IMR-90 (cell line): ENCODE data around the gene RAB27B. TPM values are rescaled to one million over a fixed set of nuclear protein-coding genes. Genes with fewer than 3 reads are reported as not detected.

Experiments
- ATAC-seq: fragments of 200-7000 bp; cut with Tn5 transposase; 2 replicates; pipeline ENCODE4 v1.9.1; 2020; ENCODE audit warnings: low read depth, mild to moderate bottlenecking, moderate library complexity
- BruUV-seq: library from RNA; stranded (reverse); fragments of 400-500 nt; replicated peaks from 2 replicates; lab custom pipeline; 2021; lab: Mats Ljungman, UMichigan
- CTCF ChIA-PET: fragments of 300-600 bp; formaldehyde crosslinking; extraction: SDS; loops from one replicate; lab custom pipeline; 2021; ENCODE audit warnings: antibody characterized with exemption; lab: Yijun Ruan, JAX
- POLR2A ChIA-PET: fragments of 300-600 bp; sonication (Branson Sonifier 250); formaldehyde crosslinking; loops from one replicate; lab custom pipeline; 2022; ENCODE audit warnings: antibody characterized with exemption; ENCODE audit not compliant: unreplicated experiment; lab: Charles Lee
- DNase-seq: peaks from one replicate; pipeline ENCODE4 v3.0.0; 2013
- H2AFZ ChIP-seq: replicated peaks from 2 replicates; pipeline ENCODE3; 2013; ENCODE audit warnings: low read length, mild to moderate bottlenecking; ENCODE audit not compliant: poor library complexity
- H2AK5ac ChIP-seq: 2 replicates; pipeline ENCODE4 v1.6.1; 2013; ENCODE audit warnings: low read depth, low read length, inconsistent platforms
- H2AK9ac ChIP-seq: replicated peaks from 2 replicates; pipeline ENCODE3; 2013; ENCODE audit warnings: mild to moderate bottlenecking, low read depth, low read length, moderate library complexity; ENCODE audit not compliant: poor library complexity
- H2BK120ac ChIP-seq: 2 replicates; pipeline ENCODE4 v1.6.1; 2013; ENCODE audit warnings: low read depth, low read length, inconsistent platforms
- H2BK15ac ChIP-seq: 3 replicates; pipeline ENCODE4 v1.6.1; 2013; ENCODE audit warnings: low read depth, low read length, inconsistent platforms
- H2BK20ac ChIP-seq: 2 replicates; pipeline ENCODE4 v1.6.1; 2013; ENCODE audit warnings: low read depth, mild to moderate bottlenecking, inconsistent platforms, low read length, moderate library complexity
- H2BK5ac ChIP-seq: 2 replicates; pipeline ENCODE4 v1.6.1; 2013; ENCODE audit warnings: mild to moderate bottlenecking, low read depth, low read length, inconsistent platforms; ENCODE audit not compliant: poor library complexity, severe bottlenecking
- H3K14ac ChIP-seq: replicated peaks from 2 replicates; pipeline ENCODE4 v1.6.1; 2013; ENCODE audit warnings: low read depth, low read length, inconsistent platforms
- H3K18ac ChIP-seq: 2 replicates; pipeline ENCODE4 v1.6.1; 2013; ENCODE audit warnings: low read depth, low read length, control low read depth
- H3K23ac ChIP-seq: 2 replicates; pipeline ENCODE4 v1.6.1; 2013; ENCODE audit warnings: low read depth, low read length, inconsistent platforms
- H3K27ac ChIP-seq: 2 replicates; pipeline ENCODE4 v1.5.1; 2013; ENCODE audit warnings: mild to moderate bottlenecking, control low read depth, low read length; ENCODE audit not compliant: insufficient read depth
- H3K27me3 ChIP-seq: 2 replicates; pipeline ENCODE4 v1.6.1; 2013; ENCODE audit warnings: low read length; ENCODE audit not compliant: control insufficient read depth, insufficient read depth
- H3K36me3 ChIP-seq: 2 replicates; pipeline ENCODE4 v1.6.1; 2013; ENCODE audit warnings: low read length, mixed read lengths; ENCODE audit not compliant: control insufficient read depth, insufficient read depth
- H3K4ac ChIP-seq: 2 replicates; pipeline ENCODE4 v1.6.1; 2013; ENCODE audit warnings: low read depth, low read length, inconsistent platforms
- H3K4me1 ChIP-seq: 2 replicates; pipeline ENCODE4 v1.6.1; 2013; ENCODE audit warnings: low read length, mixed read lengths; ENCODE audit not compliant: control insufficient read depth, insufficient read depth
- H3K4me2 ChIP-seq: 2 replicates; pipeline ENCODE4 v1.6.1; 2013; ENCODE audit warnings: low read depth, mild to moderate bottlenecking, control low read depth, low read length, moderate library complexity
- H3K4me3 ChIP-seq: 2 replicates; pipeline ENCODE4 v1.5.1; 2013; ENCODE audit warnings: low read depth, mild to moderate bottlenecking, control low read depth, low read length, moderate library complexity; ENCODE audit not compliant: insufficient read depth
- H3K56ac ChIP-seq: 2 replicates; pipeline ENCODE4 v1.6.1; 2013; ENCODE audit warnings: low read length, inconsistent platforms; ENCODE audit not compliant: insufficient read depth; ENCODE audit errors: extremely low read depth
- H3K79me1 ChIP-seq, 2 experiments: 2 replicates each; pipeline ENCODE4 v1.6.1; 2013; ENCODE audit warnings: low read length in 2 of 2, inconsistent platforms in 1 of 2, low read depth in 1 of 2
- H3K9ac ChIP-seq: 2 replicates; pipeline ENCODE4 v1.6.1; 2013; ENCODE audit warnings: low read depth, low read length, control low read depth
- H3K9me1 ChIP-seq: 2 replicates; pipeline ENCODE4 v1.6.1; 2013; ENCODE audit warnings: low read length, inconsistent platforms; ENCODE audit not compliant: insufficient read depth
- H3K9me3 ChIP-seq: 2 replicates; pipeline ENCODE4 v1.6.1; 2013; ENCODE audit warnings: low read length; ENCODE audit not compliant: control insufficient read depth, insufficient read depth
- H4K20me1 ChIP-seq: 2 replicates; pipeline ENCODE4 v1.6.1; 2013; ENCODE audit warnings: low read length, inconsistent platforms; ENCODE audit not compliant: insufficient read depth
- H4K5ac ChIP-seq: 2 replicates; pipeline ENCODE4 v1.6.1; 2013; ENCODE audit warnings: mild to moderate bottlenecking, low read depth, low read length, control low read depth
- H4K8ac ChIP-seq, 2 experiments: 2 replicates each; pipeline ENCODE4 v1.6.1; 2013; ENCODE audit warnings: low read depth in 2 of 2, low read length in 2 of 2, control low read depth in 1 of 2, inconsistent platforms in 1 of 2
- H4K91ac ChIP-seq: 2 replicates; pipeline ENCODE4 v1.6.1; 2013; ENCODE audit warnings: low read depth, low read length, inconsistent platforms; ENCODE audit not compliant: insufficient read depth
- BHLHE40 ChIP-seq: fragments of 150-350 bp; IDR thresholded peaks from 2 replicates; pipeline ENCODE4 v1.6.1; 2016; ENCODE audit warnings: mild to moderate bottlenecking, low read depth, low read length
- CEBPB ChIP-seq: IDR thresholded peaks from 2 replicates; pipeline ENCODE4 v1.6.1; 2012; ENCODE audit warnings: low read depth, low read length, improper control_type of control experiment
- CHD1 ChIP-seq: IDR thresholded peaks from 2 replicates; pipeline ENCODE4 v1.6.1; 2012; ENCODE audit warnings: low read depth, low read length, improper control_type of control experiment
- FOS ChIP-seq: fragments of 150-350 bp; IDR thresholded peaks from 2 replicates; pipeline ENCODE4 v1.6.1; 2016; ENCODE audit warnings: low read depth, low read length
- MAFK ChIP-seq: IDR thresholded peaks from 2 replicates; pipeline ENCODE4 v1.6.1; 2012; ENCODE audit warnings: low read depth, low read length, improper control_type of control experiment
- MAZ ChIP-seq: IDR thresholded peaks from 2 replicates; pipeline ENCODE4 v1.6.1; 2012; ENCODE audit warnings: low read depth, mild to moderate bottlenecking, low read length, improper control_type of control experiment, moderate library complexity, borderline replicate concordance
- POLR2A ChIP-seq: IDR thresholded peaks from 2 replicates; pipeline ENCODE4 v1.6.1; 2012; ENCODE audit warnings: mild to moderate bottlenecking, low read depth, low read length
- RAD21 ChIP-seq: IDR thresholded peaks from 2 replicates; pipeline ENCODE4 v1.6.1; 2012; ENCODE audit warnings: low read length, improper control_type of control experiment
- RCOR1 ChIP-seq: IDR thresholded peaks from 2 replicates; pipeline ENCODE4 v1.6.1; 2012; ENCODE audit warnings: mild to moderate bottlenecking, low read length, improper control_type of control experiment; ENCODE audit not compliant: insufficient replicate concordance
- RFX5 ChIP-seq: IDR thresholded peaks from 2 replicates; pipeline ENCODE4 v1.8.0; 2012; ENCODE audit warnings: low read depth, mild to moderate bottlenecking, low read length, moderate library complexity
- SMC3 ChIP-seq: fragments of 150-350 bp; IDR thresholded peaks from 2 replicates; pipeline ENCODE4 v1.6.1; 2016; ENCODE audit warnings: low read depth, mild to moderate bottlenecking, antibody characterized with exemption, low read length, moderate library complexity
- WGBS, 2 experiments: methylation state at CpG; one replicate each; pipeline versions ENCODE4 v1.1.5 to v1.1.7; 2013; ENCODE audit warnings: missing lambda C conversion rate in 2 of 2; ENCODE audit not compliant: insufficient read length in 1 of 2; ENCODE audit errors: extremely low coverage in 2 of 2; 5-methylcytosine and 5-hydroxymethylcytosine counted together
- dilution Hi-C: fragments of 300-500 bp; cut with HindIII; formaldehyde crosslinking; loops from one replicate; pipeline ENCODE4 v1.14.3; 2018; ENCODE audit warnings: low sequenced_read_pairs; ENCODE audit not compliant: unreplicated experiment
- in situ Hi-C: fragments of 300-500 bp; cut with MboI; formaldehyde crosslinking; loops from 3 replicates; pipeline ENCODE4 v1.14.3; 2019; ENCODE audit warnings: low sequenced_read_pairs, inconsistent platforms, mixed read lengths
- intact Hi-C: fragments of 100-400 bp; cut with micrococcal nuclease; formaldehyde crosslinking; loops from 2 replicates; pipeline ENCODE4 v1.10.0; 2022
- polyA plus RNA-seq, 3 experiments: library from polyadenylated mRNA; depleted of rRNA; stranded (reverse); fragments of >200 nt; gene quantifications; 2 replicates each; pipeline ENCODE4 v1.2.3, GENCODE V29; 2012; ENCODE audit warnings: low replicate concordance in 1 of 3
- total RNA-seq: library from RNA; depleted of rRNA; stranded (reverse); fragments of >200 nt; gene quantifications from 2 replicates; pipeline ENCODE4 v1.2.3, GENCODE V29; 2012
- TF ChIP-seq, protein P1 (sequence below): conservative IDR thresholded peaks from 2 replicates; pipeline ENCODE4 v1.5.1; 2012; ENCODE audit warnings: mild to moderate bottlenecking, low read depth, low read length, improper control_type of control experiment
- TF ChIP-seq, protein P2 (sequence below): fragments of 150-350 bp; IDR thresholded peaks from 2 replicates; pipeline ENCODE4 v1.6.1; 2016; ENCODE audit warnings: low read depth, mild to moderate bottlenecking, low read length, moderate library complexity, borderline replicate concordance
- TF ChIP-seq, protein P3 (sequence below): fragments of 150-350 bp; IDR thresholded peaks from 2 replicates; pipeline ENCODE4 v1.6.1; 2017; ENCODE audit warnings: mild to moderate bottlenecking, antibody characterized with exemption, low read length, low read depth

RAB27B gene
- total and polyA plus RNA-seq, 2 of the 4 experiments (the other 2 are of a cell fraction) = 0.24 to 1.3 TPM

DNA sequence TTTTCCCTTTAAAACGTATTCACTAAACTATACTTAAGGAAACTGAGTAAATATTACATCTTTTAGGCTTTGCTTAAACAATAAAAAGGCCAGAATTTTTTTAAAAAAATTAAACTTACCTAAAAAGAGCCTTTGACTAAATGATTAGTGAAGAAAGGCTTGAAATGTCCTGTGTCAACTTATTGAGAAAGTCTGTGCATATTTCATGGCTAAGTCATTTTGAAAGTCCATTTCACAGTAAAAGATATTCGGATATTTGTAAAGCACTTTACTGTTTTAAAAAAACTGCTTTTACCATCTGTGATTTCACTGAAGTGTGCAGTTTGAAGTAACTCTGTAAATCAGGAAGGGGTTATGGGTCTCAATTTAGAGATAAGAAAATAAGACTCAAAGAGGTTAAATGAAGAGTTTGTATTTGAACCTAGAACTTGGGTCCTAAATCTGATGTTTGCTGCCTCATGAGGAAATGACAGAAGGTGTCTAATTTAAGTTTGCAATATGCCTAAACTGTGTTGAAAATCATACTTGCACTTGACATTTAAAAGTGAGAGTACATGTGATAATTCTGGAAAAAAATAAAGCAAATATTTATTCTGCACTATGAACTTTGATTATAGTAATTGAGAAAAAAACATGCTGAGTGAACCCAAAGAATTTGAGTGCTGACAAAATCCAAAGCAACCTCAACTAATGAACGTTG lies 50.5 kb downstream of the RAB27B start:
- H2BK15ac ChIP-seq = no peak overlapping the region
- TF ChIP-seq, protein P1, sequence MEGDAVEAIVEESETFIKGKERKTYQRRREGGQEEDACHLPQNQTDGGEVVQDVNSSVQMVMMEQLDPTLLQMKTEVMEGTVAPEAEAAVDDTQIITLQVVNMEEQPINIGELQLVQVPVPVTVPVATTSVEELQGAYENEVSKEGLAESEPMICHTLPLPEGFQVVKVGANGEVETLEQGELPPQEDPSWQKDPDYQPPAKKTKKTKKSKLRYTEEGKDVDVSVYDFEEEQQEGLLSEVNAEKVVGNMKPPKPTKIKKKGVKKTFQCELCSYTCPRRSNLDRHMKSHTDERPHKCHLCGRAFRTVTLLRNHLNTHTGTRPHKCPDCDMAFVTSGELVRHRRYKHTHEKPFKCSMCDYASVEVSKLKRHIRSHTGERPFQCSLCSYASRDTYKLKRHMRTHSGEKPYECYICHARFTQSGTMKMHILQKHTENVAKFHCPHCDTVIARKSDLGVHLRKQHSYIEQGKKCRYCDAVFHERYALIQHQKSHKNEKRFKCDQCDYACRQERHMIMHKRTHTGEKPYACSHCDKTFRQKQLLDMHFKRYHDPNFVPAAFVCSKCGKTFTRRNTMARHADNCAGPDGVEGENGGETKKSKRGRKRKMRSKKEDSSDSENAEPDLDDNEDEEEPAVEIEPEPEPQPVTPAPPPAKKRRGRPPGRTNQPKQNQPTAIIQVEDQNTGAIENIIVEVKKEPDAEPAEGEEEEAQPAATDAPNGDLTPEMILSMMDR = no peak
- TF ChIP-seq RFX5 = no peak
- TF ChIP-seq, protein P2, sequence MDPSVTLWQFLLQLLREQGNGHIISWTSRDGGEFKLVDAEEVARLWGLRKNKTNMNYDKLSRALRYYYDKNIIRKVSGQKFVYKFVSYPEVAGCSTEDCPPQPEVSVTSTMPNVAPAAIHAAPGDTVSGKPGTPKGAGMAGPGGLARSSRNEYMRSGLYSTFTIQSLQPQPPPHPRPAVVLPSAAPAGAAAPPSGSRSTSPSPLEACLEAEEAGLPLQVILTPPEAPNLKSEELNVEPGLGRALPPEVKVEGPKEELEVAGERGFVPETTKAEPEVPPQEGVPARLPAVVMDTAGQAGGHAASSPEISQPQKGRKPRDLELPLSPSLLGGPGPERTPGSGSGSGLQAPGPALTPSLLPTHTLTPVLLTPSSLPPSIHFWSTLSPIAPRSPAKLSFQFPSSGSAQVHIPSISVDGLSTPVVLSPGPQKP = no peak
- TF ChIP-seq BHLHE40 = no peak
- TF ChIP-seq MAZ = no peak
- TF ChIP-seq MAFK = no peak
- no peak for TF ChIP-seq RAD21
- TF ChIP-seq SMC3 = no peak
- no peak for TF ChIP-seq CEBPB
- no peak for TF ChIP-seq CHD1
- TF ChIP-seq FOS = no peak
- TF ChIP-seq RCOR1 = no peak
- TF ChIP-seq, protein P3, sequence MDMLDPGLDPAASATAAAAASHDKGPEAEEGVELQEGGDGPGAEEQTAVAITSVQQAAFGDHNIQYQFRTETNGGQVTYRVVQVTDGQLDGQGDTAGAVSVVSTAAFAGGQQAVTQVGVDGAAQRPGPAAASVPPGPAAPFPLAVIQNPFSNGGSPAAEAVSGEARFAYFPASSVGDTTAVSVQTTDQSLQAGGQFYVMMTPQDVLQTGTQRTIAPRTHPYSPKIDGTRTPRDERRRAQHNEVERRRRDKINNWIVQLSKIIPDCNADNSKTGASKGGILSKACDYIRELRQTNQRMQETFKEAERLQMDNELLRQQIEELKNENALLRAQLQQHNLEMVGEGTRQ = no peak
- no peak for TF ChIP-seq POLR2A
- dilution Hi-C loops (no loop called here), intact Hi-C loops (no loop called here), in situ Hi-C loops (no loop called here)
- no peak overlapping the region for H4K8ac ChIP-seq
- H4K5ac ChIP-seq = no peak overlapping the region
- BruUV-seq = no TSS peak
- no peak overlapping the region for H4K91ac ChIP-seq
- no peak overlapping the region for H3K14ac ChIP-seq
- no peak overlapping the region for H3K23ac ChIP-seq
- no peak overlapping the region for H3K4me2 ChIP-seq
- no peak overlapping the region for H3K9ac ChIP-seq
- no peak overlapping the region for H2BK5ac ChIP-seq
- H3K36me3 ChIP-seq = no peaks in the 10 kb centered on the region
- no peak overlapping the region for H3K4ac ChIP-seq
- POLR2A ChIA-PET = no interaction called here
- no CpG with 5 or more reads among the region's 3 CpGs for WGBS, 2 experiments
- no peak overlapping the region for H2BK20ac ChIP-seq
- ATAC-seq (no peak), DNase-seq (peak; percentile 12)
- H3K79me1 ChIP-seq = no peaks in the 10 kb centered on the region
- H3K4me3 ChIP-seq = no peak overlapping the region
- no peak overlapping the region for H2BK120ac ChIP-seq
- H3K18ac ChIP-seq = no peak overlapping the region
- H3K9me3 ChIP-seq = no peaks in the 10 kb centered on the region
- H2AK5ac ChIP-seq = no peak overlapping the region
- H2AFZ ChIP-seq = no peak overlapping the region
- no peaks in the 10 kb centered on the region for H3K27me3 ChIP-seq
- H3K27ac ChIP-seq = no peak overlapping the region
- CTCF ChIA-PET = no interaction called here
- no peak overlapping the region for H3K56ac ChIP-seq
- peaks cover 2% of the 10 kb centered on the region; the same call in 1 of the 2 replicates for H3K4me1 ChIP-seq
- no peaks in the 10 kb centered on the region for H3K9me1 ChIP-seq
- no peaks in the 10 kb centered on the region for H4K20me1 ChIP-seq
- H2AK9ac ChIP-seq = no peak overlapping the region
